ENCODE results near the gene TP53RK. TPM values are rescaled to one million over a fixed set of nuclear protein-coding genes. Genes with fewer than 3 reads are reported as not detected.

Gene TP53RK
- total and polyA plus RNA-seq, 2 donors (not counting 1 experiment from before 2014, with no cell fraction given), result 3.1 to 22.5 TPM

- no peak overlapping the region for H3K4me2 ChIP-seq (replicated peaks; ENCODE audit: low read depth, low read length, poor library complexity, severe bottlenecking)
- peaks cover 33% of the 10 kb centered on the region for H3K27me3 Mint-ChIP-seq
- DNase-seq, result no peak
- no peaks in the 10 kb centered on the region for H3K9me3 Mint-ChIP-seq (ENCODE audit: insufficient read depth)
- H3K27me3 ChIP-seq (replicated peaks in 1 of 4; ENCODE audit: control extremely low read depth in 1 of 4, control insufficient read depth in 3 of 4, insufficient read depth in 4 of 4, low read length in 3 of 4), result peaks cover 0 to 5% (median 0%) of the 10 kb centered on the region in 4 experiments
- ATAC-seq (ENCODE audit: low read depth), result no peak
- ChIA-PET CTCF (no interaction called here), POLR2A (no interaction called here)
- no peak for TF ChIP-seq CTCF (IDR thresholded peaks at IDR 0.05)
- TF ChIP-seq EZH2 (IDR thresholded peaks at IDR 0.05; ENCODE audit: borderline replicate concordance, insufficient read depth, low read depth, low read length, poor library complexity, severe bottlenecking), result no peak
- H3K4me1 ChIP-seq (ENCODE audit: control insufficient read depth in 2 of 2, insufficient read depth in 2 of 2, low read length in 2 of 2), result no peaks in the 10 kb centered on the region
- H3K9ac ChIP-seq (ENCODE audit: low read length), result no peak overlapping the region
- H3K79me2 ChIP-seq (ENCODE audit: control insufficient read depth, insufficient read depth, low read length), result no peaks in the 10 kb centered on the region
- no peak overlapping the region for H3K4me3 Mint-ChIP-seq
- no peaks in the 10 kb centered on the region for H3K4me1 Mint-ChIP-seq
- H2AFZ ChIP-seq (ENCODE audit: insufficient read depth, low read depth, low read length, poor library complexity, severe bottlenecking), result no peak overlapping the region
- no peaks in the 10 kb centered on the region for H3K36me3 ChIP-seq (replicated peaks in 1 of 2; ENCODE audit: control extremely low read depth in 1 of 2, control insufficient read depth in 1 of 2, extremely low read depth in 1 of 2, insufficient read depth in 2 of 2, low read length in 1 of 2)
- no peak overlapping the region for H3K4me3 ChIP-seq (ENCODE audit: control extremely low read depth in 1 of 5, extremely low read depth in 1 of 5, insufficient read depth in 1 of 5, low read depth in 2 of 5, low read length in 4 of 5)
- intact Hi-C loops (cut with micrococcal nuclease), result no loop called here
- no peak overlapping the region for H3K27ac Mint-ChIP-seq
- no peaks in the 10 kb centered on the region for H3K9me3 ChIP-seq (ENCODE audit: control extremely low read depth in 1 of 3, control insufficient read depth in 2 of 3, insufficient read depth in 1 of 3, low read length in 2 of 3)
- no peaks in the 10 kb centered on the region for H4K20me1 ChIP-seq (ENCODE audit: control insufficient read depth, insufficient read depth, low read length, poor library complexity, severe bottlenecking)
- H3K27ac ChIP-seq (ENCODE audit: low read length in 2 of 2), result no peak overlapping the region
Observed at GRCh38 chr20:46641424-46641823, 47.8 kb downstream of the TP53RK start.

GRCh38 chr20:46640536-46641311 lies 48.5 kb downstream of the TP53RK start:
- Mint-ChIP-seq H3K27me3 (peaks cover 40% of the 10 kb centered on the region), H3K27ac (no peak overlapping the region), H3K4me1 (no peaks in the 10 kb centered on the region), H3K4me3 (no peak overlapping the region), H3K9me3 (ENCODE audit: insufficient read depth) (no peaks in the 10 kb centered on the region)
- H2AFZ ChIP-seq (ENCODE audit: insufficient read depth, low read depth, low read length, poor library complexity, severe bottlenecking), result no peak overlapping the region
- no peak overlapping the region for H3K9ac ChIP-seq (ENCODE audit: low read length)
- no peak for DNase-seq
- intact Hi-C loops (cut with micrococcal nuclease), result no loop called here
- H3K4me3 ChIP-seq (ENCODE audit: control extremely low read depth in 1 of 5, extremely low read depth in 1 of 5, insufficient read depth in 1 of 5, low read depth in 2 of 5, low read length in 4 of 5), result no peak overlapping the region
- POLR2A ChIA-PET, result interaction anchor here (0.6 kb wide), 1 partner anchor 130 kb away, joined by 4 read pairs; no protein-coding TSS in a partner anchor
- no peaks in the 10 kb centered on the region for H3K9me3 ChIP-seq (ENCODE audit: control extremely low read depth in 1 of 3, control insufficient read depth in 2 of 3, insufficient read depth in 1 of 3, low read length in 2 of 3)
- no peak for TF ChIP-seq CTCF (IDR thresholded peaks at IDR 0.05)
- no peak for TF ChIP-seq EZH2 (IDR thresholded peaks at IDR 0.05; ENCODE audit: borderline replicate concordance, insufficient read depth, low read depth, low read length, poor library complexity, severe bottlenecking)
- ATAC-seq (ENCODE audit: low read depth), result no peak
- CTCF ChIA-PET, result no interaction called here
- peaks cover 0 to 5% (median 0%) of the 10 kb centered on the region in 4 experiments for H3K27me3 ChIP-seq (replicated peaks in 1 of 4; ENCODE audit: control extremely low read depth in 1 of 4, control insufficient read depth in 3 of 4, insufficient read depth in 4 of 4, low read length in 3 of 4)
- H4K20me1 ChIP-seq (ENCODE audit: control insufficient read depth, insufficient read depth, low read length, poor library complexity, severe bottlenecking), result no peaks in the 10 kb centered on the region
- no peaks in the 10 kb centered on the region for H3K79me2 ChIP-seq (ENCODE audit: control insufficient read depth, insufficient read depth, low read length)
- no peak overlapping the region for H3K4me2 ChIP-seq (replicated peaks; ENCODE audit: low read depth, low read length, poor library complexity, severe bottlenecking)
- no peaks in the 10 kb centered on the region for H3K36me3 ChIP-seq (replicated peaks in 1 of 2; ENCODE audit: control extremely low read depth in 1 of 2, control insufficient read depth in 1 of 2, extremely low read depth in 1 of 2, insufficient read depth in 2 of 2, low read length in 1 of 2)
- H3K27ac ChIP-seq (ENCODE audit: low read length in 2 of 2), result no peak overlapping the region
- 80% methylated on average over 14 of the region's 14 CpGs for WGBS (ENCODE audit: insufficient coverage)
- no peaks in the 10 kb centered on the region for H3K4me1 ChIP-seq (ENCODE audit: control insufficient read depth in 2 of 2, insufficient read depth in 2 of 2, low read length in 2 of 2)

Data from B cell (primary cell).